WERI-Rb-1 (cell line): ENCODE measurements around the gene GRAMD1B.

ENCODE experiments used
- DNase-seq: peaks from one replicate; pipeline ENCODE4 v3.0.0-alpha.2; 2020
- H3K27ac ChIP-seq: fragments of 250-450 bp; sonication (Bioruptor Pico); 2 replicates; pipeline ENCODE4 v1.5.1; 2020; ENCODE audit warnings: mild to moderate bottlenecking, moderate library complexity
- H3K27me3 ChIP-seq: fragments of 250-450 bp; sonication (Bioruptor Pico); 2 replicates; pipeline ENCODE4 v1.5.1; 2021; ENCODE audit warnings: mild to moderate bottlenecking, low read depth, moderate library complexity; ENCODE audit not compliant: insufficient read depth, severe bottlenecking
- H3K36me3 ChIP-seq: fragments of 250-450 bp; sonication (Bioruptor Pico); 2 replicates; pipeline ENCODE4 v1.5.1; 2020; ENCODE audit warnings: mild to moderate bottlenecking, moderate library complexity
- H3K4me3 ChIP-seq: 2 replicates; pipeline ENCODE4 v1.5.1; 2011; ENCODE audit warnings: low read depth, mild to moderate bottlenecking, control low read depth, low read length
- H3K9me3 ChIP-seq: fragments of 250-450 bp; sonication (Bioruptor Pico); 2 replicates; pipeline ENCODE4 v1.5.1; 2021; ENCODE audit warnings: mild to moderate bottlenecking, moderate library complexity; ENCODE audit not compliant: severe bottlenecking
- TF ChIP-seq, protein P1 (sequence below): IDR thresholded peaks from 2 replicates; pipeline ENCODE4 v1.5.1; 2011; ENCODE audit warnings: low read depth, mild to moderate bottlenecking, control low read depth, inconsistent platforms, low read length

GRAMD1B gene

DNA sequence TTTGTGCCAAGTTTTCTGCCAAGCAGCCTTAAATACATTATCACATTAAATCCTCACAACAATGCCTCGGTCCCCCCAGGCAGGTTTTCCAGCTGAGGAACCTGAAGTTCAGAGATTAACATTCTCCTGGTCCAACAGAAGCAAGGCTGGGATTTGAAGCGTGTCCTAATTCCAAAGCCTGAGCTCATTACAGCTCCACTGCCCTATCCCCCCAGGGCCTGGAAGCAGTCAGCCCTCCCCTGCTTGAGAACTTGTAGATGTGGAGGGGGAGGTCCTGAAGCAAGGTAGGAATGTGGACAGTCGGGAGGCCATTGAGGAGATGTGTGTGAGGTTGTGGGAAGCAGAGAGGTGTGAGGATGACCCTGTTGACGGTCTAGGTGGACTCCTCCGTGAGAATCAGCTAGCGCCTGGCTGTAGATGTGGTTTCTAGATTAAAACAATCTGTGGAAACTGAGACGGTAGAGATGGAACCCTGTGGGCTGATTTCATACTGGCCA is 8.1 kb downstream of the GRAMD1B start:
- TF ChIP-seq, protein P1, sequence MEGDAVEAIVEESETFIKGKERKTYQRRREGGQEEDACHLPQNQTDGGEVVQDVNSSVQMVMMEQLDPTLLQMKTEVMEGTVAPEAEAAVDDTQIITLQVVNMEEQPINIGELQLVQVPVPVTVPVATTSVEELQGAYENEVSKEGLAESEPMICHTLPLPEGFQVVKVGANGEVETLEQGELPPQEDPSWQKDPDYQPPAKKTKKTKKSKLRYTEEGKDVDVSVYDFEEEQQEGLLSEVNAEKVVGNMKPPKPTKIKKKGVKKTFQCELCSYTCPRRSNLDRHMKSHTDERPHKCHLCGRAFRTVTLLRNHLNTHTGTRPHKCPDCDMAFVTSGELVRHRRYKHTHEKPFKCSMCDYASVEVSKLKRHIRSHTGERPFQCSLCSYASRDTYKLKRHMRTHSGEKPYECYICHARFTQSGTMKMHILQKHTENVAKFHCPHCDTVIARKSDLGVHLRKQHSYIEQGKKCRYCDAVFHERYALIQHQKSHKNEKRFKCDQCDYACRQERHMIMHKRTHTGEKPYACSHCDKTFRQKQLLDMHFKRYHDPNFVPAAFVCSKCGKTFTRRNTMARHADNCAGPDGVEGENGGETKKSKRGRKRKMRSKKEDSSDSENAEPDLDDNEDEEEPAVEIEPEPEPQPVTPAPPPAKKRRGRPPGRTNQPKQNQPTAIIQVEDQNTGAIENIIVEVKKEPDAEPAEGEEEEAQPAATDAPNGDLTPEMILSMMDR: no peak
- peak; percentile 46 for DNase-seq
- no peaks in the 10 kb centered on the region for H3K27me3 ChIP-seq
- no peak overlapping the region for H3K4me3 ChIP-seq
- H3K9me3 ChIP-seq: no peaks in the 10 kb centered on the region
- H3K27ac ChIP-seq: no peak overlapping the region
- H3K36me3 ChIP-seq: no peaks in the 10 kb centered on the region

DNA sequence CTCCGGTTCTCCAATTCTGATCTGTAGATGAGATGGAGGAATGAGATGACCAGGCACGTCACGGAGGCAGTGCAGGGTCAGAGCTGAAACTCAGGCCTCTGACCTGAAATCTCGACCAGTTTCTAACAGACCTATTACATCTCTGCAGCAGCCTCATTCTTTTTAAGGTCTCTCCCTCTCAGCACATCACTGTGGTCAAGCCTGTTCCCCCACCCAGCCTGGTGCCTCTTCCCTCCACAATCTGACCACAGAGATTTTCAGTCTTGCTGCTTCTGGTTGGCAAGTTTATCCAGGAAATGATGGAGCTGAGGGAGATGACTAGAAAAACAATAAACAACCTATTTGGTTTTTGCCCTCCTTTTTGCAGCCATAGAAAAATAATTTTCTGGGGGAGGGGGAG is 9.5 kb downstream of the GRAMD1B start:
- no peaks in the 10 kb centered on the region for H3K27me3 ChIP-seq
- no peak overlapping the region for H3K27ac ChIP-seq
- TF ChIP-seq, protein P1: no peak
- peaks cover 4% of the 10 kb centered on the region for H3K9me3 ChIP-seq
- H3K36me3 ChIP-seq: no peaks in the 10 kb centered on the region
- H3K4me3 ChIP-seq: no peak overlapping the region
- no peak for DNase-seq

DNA sequence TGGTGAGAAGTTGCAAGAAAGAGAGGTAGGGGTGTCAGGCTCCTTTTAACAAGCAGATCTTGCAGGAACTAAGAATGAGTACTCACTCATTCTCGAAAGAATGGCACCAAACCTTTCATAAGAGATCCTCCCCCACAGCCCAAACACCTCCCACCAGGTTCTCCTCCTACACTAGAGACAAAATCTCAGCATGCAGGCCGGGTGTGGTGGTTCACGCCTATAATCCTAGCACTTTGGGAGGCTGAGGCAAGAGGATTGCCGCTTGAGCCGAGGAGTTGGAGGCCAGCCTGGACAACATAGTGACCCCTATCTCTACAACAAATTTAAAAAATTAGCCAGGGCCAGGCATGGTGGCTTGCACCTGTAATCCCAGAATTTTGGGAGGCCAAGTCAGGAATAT is 11.1 kb downstream of the GRAMD1B start:
- no peaks in the 10 kb centered on the region for H3K27me3 ChIP-seq
- TF ChIP-seq, protein P1: no peak
- peaks cover 4% of the 10 kb centered on the region for H3K9me3 ChIP-seq
- DNase-seq: no peak
- no peak overlapping the region for H3K27ac ChIP-seq
- no peaks in the 10 kb centered on the region for H3K36me3 ChIP-seq
- H3K4me3 ChIP-seq: no peak overlapping the region

DNA sequence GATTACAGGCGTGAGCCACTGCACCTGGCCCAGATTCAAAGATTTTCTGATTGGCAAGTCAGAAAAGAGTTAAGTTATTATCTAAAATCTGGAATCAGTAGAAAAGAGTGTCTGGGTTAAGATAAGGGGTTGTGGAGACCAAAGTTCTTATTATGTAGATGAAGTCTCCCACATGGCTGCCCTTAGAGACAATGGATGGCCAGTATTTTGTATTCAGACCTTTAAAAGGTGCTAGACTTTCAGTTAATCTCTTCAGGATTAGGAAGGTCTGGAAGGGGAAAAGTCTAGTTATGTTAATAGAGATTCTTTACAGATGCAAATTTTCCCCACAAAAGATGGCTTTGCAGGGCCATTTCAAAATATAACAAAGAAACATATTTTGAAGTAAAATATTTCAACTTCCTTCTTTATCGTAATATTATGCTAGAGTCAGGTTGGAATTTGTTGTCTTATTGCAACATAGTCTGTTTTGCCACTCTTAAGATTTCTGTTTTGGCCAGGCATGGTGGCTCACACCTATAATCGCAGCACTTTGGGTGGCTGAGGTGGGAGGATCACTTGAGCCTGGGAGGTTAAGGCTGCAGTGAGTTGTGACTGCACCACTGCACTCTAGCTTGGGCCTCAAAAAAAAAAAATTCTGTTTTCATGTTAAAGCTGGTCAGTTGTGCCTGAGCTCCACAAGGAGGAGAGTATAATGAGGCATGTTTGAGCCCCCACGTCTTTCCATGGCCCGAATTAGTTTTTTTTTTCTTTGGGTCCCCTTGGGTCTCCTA is 14.0 kb downstream of the GRAMD1B start:
- TF ChIP-seq, protein P1: no peak
- Histone ChIP-seq H3K36me3 (no peaks in the 10 kb centered on the region), H3K27ac (no peak overlapping the region), H3K27me3 (no peaks in the 10 kb centered on the region), H3K9me3 (peaks cover 4% of the 10 kb centered on the region), H3K4me3 (no peak overlapping the region)
- DNase-seq: no peak

DNA sequence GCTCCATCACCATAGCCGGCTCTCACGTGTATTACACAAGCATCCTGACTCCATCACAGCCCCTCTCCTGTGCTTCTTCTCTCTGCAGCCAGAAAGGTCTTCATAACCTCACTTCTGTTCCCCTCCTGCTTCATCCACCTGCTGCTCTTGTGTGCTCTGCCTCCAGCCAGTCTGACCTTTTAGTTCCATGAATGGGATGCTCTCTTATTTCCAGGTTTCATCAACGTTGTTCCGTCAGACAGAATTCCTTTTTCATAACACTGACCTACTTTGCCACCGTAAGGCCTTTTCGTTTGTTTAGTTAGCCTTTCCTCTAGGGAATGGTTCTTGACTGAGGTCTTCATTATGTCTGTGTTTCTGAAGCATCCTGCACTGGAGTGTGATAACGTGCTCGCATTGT is 18.8 kb downstream of the GRAMD1B start:
- H3K4me3 ChIP-seq: no peak overlapping the region
- H3K9me3 ChIP-seq: peaks cover 1% of the 10 kb centered on the region
- H3K27ac ChIP-seq: no peak overlapping the region
- DNase-seq: no peak
- TF ChIP-seq, protein P1: no peak
- no peaks in the 10 kb centered on the region for H3K36me3 ChIP-seq
- no peaks in the 10 kb centered on the region for H3K27me3 ChIP-seq

DNA sequence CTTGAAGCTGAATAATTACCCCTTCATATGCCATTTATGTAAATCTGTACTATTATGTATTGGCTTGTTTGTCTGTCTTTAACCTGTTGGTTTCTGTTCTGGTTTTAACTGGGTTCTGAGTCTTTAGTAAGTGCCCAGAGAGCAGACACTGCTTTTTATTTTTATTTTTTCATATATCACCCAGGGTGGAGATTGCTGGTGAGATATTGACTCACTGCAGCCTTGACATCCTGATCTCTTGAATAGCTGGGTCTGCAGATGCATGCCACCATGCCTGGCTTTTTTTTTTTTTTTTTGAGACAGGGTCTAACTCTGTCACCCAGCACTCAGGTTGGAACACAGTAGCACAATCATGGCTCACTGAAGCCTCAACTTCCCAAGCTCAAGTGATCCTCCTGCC is 19.4 kb downstream of the GRAMD1B start:
- Histone ChIP-seq H3K4me3 (no peak overlapping the region), H3K27me3 (no peaks in the 10 kb centered on the region), H3K9me3 (no peaks in the 10 kb centered on the region), H3K36me3 (no peaks in the 10 kb centered on the region), H3K27ac (no peak overlapping the region)
- TF ChIP-seq, protein P1: no peak
- no peak for DNase-seq
